Immature natural killer cell (primary cell): ENCODE measurements around the gene ADAMTSL3. TPM values are rescaled to one million over a fixed set of nuclear protein-coding genes. Genes with fewer than 3 reads are reported as not detected.

ENCODE experiments used
- DNase-seq, 3 donors: peaks; one replicate each; pipeline ENCODE4 v3.0.0; 2022; ENCODE audit warnings: mixed read lengths in 1 of 3
- H3K27ac Mint-ChIP-seq, 6 donors: one replicate each; pipeline ENCODE4 v1.8.0; 2020; ENCODE audit warnings: mixed read lengths in 6 of 6, mild to moderate bottlenecking in 5 of 6, inconsistent platforms in 4 of 6, moderate library complexity in 3 of 6
- H3K27me3 Mint-ChIP-seq, 3 donors: one replicate each; pipeline ENCODE4 v1.8.0; 2020 to 2021; ENCODE audit warnings: low read depth in 3 of 3, mild to moderate bottlenecking in 3 of 3, mixed read lengths in 3 of 3, moderate library complexity in 3 of 3, inconsistent platforms in 1 of 3
- H3K36me3 Mint-ChIP-seq, 3 donors: one replicate each; pipeline ENCODE4 v1.8.0; 2020; ENCODE audit warnings: mixed read lengths in 3 of 3, inconsistent platforms in 2 of 3, mild to moderate bottlenecking in 2 of 3
- H3K4me1 Mint-ChIP-seq, 2 donors: one replicate each; pipeline ENCODE4 v1.8.0; 2020; ENCODE audit warnings: inconsistent platforms in 2 of 2, mild to moderate bottlenecking in 2 of 2, mixed read lengths in 2 of 2, moderate library complexity in 1 of 2
- H3K4me3 Mint-ChIP-seq, 5 donors: one replicate each; pipeline ENCODE4 v1.8.0; 2020; ENCODE audit warnings: mild to moderate bottlenecking in 5 of 5, mixed read lengths in 5 of 5, inconsistent platforms in 3 of 5, moderate library complexity in 3 of 5
- H3K9me3 Mint-ChIP-seq, 6 donors: one replicate each; pipeline ENCODE4 v1.8.0; 2020; ENCODE audit warnings: mild to moderate bottlenecking in 6 of 6, mixed read lengths in 6 of 6, inconsistent platforms in 4 of 6, moderate library complexity in 3 of 6
- polyA plus RNA-seq, 3 donors: library from polyadenylated mRNA; unstranded; fragments of 300-500 nt; fragmentation: Illumina TruSeq; gene quantifications; one replicate each; pipeline ENCODE4 v1.2.3, GENCODE V29; 2021

ADAMTSL3 gene
- polyA plus RNA-seq, 3 donors from 2014 or later: not detected

DNA sequence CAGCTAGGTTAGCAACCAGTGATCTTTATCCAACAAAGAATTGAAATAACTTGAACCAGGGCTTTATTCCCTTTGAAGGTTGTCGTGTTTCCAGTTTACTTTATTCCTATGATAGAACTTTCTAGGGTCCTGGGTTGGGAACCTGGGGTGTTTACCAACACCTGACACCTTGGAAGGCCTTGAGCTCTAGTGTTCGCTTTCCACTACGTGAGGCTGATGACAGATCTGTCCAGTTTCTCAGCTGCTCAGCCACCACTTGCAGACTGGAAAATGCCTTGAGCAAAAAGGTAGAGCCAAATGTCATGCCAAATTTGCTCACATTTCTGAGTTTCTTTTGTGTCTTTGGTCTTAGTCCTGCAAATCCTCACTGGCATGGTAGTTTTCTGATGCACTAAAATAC, 227.2 kb downstream of the ADAMTSL3 start:
- Mint-ChIP-seq H3K27me3 (no peaks in the 10 kb centered on the region), H3K9me3 (peaks cover 0 to 2% (median 0%) of the 10 kb centered on the region in 6 donors), H3K4me3 (no peak overlapping the region), H3K36me3 (no peaks in the 10 kb centered on the region), H3K27ac (no peak overlapping the region), H3K4me1 (no peaks in the 10 kb centered on the region)
- no peak for DNase-seq

DNA sequence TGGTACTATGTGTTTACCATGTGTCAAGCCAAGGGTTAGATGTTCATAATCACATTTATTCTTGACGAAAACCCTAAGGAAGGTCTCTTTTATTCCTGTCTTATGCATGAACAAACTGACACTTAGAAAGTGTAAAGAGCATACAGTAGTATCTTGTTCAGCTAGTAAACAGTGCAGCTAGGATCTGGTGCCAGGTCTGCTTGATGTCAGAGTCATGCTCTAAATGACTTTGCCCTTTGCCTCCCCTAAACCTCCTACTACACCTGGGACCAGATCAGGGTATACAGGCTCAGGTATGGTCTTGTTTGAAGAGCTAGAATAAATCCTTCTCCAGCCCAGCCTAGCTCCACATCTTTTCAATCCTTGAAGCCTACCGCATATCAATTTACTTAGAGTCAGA, 232.4 kb downstream of the ADAMTSL3 start:
- no peak overlapping the region for H3K4me3 Mint-ChIP-seq
- no peak overlapping the region for H3K27ac Mint-ChIP-seq
- H3K36me3 Mint-ChIP-seq: no peaks in the 10 kb centered on the region
- DNase-seq: no peak
- H3K27me3 Mint-ChIP-seq: peaks cover 2 to 3% (median 3%) of the 10 kb centered on the region in 3 donors
- no peaks in the 10 kb centered on the region for H3K4me1 Mint-ChIP-seq
- peaks cover 0 to 3% (median 0%) of the 10 kb centered on the region in 6 donors for H3K9me3 Mint-ChIP-seq

DNA sequence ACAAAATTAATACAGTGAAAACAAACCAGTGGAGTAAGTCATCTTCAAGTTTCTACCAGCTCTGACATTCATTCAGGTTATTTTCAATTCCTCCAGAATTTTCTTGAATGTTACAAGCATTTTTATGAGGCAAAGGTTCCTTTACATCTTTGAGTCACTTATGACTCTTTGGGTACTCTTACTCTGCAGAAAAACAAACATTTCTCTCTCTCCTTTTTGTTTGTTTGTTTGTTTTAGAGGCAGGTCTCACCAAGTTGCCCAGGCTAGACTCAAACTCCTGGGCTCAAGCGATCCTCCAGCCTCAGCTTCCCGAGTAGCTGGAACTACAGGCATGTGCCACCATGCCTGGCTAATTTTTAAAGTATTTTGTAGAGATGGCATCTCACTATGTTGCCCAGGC, 233.5 kb downstream of the ADAMTSL3 start:
- no peaks in the 10 kb centered on the region for H3K4me1 Mint-ChIP-seq
- H3K4me3 Mint-ChIP-seq: no peak overlapping the region
- H3K9me3 Mint-ChIP-seq: peaks cover 0 to 3% (median 0%) of the 10 kb centered on the region in 6 donors
- no peak overlapping the region for H3K27ac Mint-ChIP-seq
- DNase-seq: no peak
- no peaks in the 10 kb centered on the region for H3K36me3 Mint-ChIP-seq
- peaks cover 2 to 3% (median 3%) of the 10 kb centered on the region in 3 donors for H3K27me3 Mint-ChIP-seq

DNA sequence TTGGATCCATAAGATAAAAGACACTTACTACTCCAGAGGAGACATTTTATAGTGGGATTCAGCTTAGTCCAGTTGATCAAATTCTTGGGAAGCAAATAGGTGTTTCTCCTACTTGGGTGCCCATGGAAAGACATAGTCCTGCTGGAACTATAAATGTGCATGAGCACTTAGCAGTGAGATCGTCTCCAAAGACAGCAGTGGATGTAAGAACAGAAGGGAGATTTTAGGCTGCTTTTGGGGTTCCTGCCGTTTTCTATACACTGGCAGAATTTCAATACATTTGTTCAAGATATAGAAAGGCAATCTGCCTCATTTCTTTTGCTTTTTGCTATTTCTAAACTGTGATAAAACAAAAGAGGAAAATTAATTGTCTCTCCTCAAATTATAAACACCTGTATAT, 234.0 kb downstream of the ADAMTSL3 start:
- Mint-ChIP-seq H3K27ac (no peak overlapping the region), H3K4me3 (no peak overlapping the region), H3K36me3 (no peaks in the 10 kb centered on the region), H3K27me3 (peaks cover 2 to 3% (median 3%) of the 10 kb centered on the region in 3 donors), H3K9me3 (peaks cover 0 to 3% (median 0%) of the 10 kb centered on the region in 6 donors), H3K4me1 (no peaks in the 10 kb centered on the region)
- no peak for DNase-seq

DNA sequence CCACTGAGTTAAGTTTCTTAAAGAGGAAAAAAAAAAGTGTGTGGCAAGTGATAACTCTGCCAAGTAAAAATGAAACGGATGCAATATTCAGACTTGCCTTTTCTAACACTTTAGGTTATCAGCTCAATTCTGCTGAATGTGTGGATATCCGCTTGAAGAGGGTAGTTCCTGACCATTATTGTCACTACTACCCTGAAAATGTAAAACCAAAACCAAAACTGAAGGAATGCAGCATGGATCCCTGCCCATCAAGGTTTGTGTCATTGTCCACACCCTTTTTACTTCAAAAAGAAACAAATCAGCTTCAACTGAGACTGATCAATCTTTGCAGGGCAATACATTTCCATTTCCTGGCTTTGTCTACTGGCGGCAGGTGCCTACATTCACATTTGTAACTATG, 236.1 kb downstream of the ADAMTSL3 start:
- Mint-ChIP-seq H3K9me3 (peaks cover 0 to 3% (median 0%) of the 10 kb centered on the region in 6 donors), H3K36me3 (no peaks in the 10 kb centered on the region), H3K27me3 (peaks cover 2 to 3% (median 3%) of the 10 kb centered on the region in 3 donors), H3K4me1 (no peaks in the 10 kb centered on the region), H3K4me3 (peak overlapping the region in 1 of 5 donors; percentile 5), H3K27ac (no peak overlapping the region)
- DNase-seq: no peak

DNA sequence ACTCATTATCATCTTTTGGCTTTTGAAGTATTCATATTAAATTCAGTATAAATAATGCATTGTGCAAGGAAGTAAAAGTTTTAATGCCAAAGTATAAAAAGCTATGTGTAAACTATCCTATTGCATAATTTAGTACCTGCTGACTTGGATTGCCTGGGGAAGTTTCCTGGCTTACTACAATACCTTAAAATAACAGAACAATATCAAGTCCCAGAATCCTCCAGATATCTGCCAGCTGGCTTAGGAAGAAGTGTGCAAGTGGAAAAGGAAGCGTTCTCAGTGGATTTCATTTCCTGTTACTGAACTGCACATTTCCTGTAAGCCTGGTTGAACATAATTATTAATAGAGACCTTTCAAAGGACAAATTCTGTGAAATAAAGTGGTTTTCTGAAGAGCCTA, 236.7 kb downstream of the ADAMTSL3 start:
- H3K36me3 Mint-ChIP-seq: no peaks in the 10 kb centered on the region
- peaks cover 0 to 5% (median 0%) of the 10 kb centered on the region in 6 donors for H3K9me3 Mint-ChIP-seq
- no peak for DNase-seq
- H3K27ac Mint-ChIP-seq: no peak overlapping the region
- peaks cover 2 to 3% (median 3%) of the 10 kb centered on the region in 3 donors for H3K27me3 Mint-ChIP-seq
- no peaks in the 10 kb centered on the region for H3K4me1 Mint-ChIP-seq
- H3K4me3 Mint-ChIP-seq: no peak overlapping the region

DNA sequence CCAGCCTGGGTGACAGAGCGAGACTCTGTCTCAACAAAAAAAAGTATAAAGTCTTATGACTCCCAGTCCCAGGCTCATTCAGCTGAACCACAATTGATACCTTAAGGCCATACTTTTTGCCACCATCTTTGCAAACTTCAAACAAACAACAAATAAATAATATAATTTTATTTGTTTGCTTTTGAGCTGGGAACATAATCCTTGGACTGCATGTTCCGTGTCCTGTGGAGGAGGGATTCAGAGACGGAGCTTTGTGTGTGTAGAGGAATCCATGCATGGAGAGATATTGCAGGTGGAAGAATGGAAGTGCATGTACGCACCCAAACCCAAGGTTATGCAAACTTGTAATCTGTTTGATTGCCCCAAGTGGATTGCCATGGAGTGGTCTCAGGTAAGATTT, 238.6 kb downstream of the ADAMTSL3 start:
- no peak for DNase-seq
- Mint-ChIP-seq H3K4me1 (no peaks in the 10 kb centered on the region), H3K27ac (no peak overlapping the region), H3K4me3 (no peak overlapping the region), H3K36me3 (no peaks in the 10 kb centered on the region), H3K27me3 (peaks cover 3 to 4% (median 3%) of the 10 kb centered on the region in 3 donors), H3K9me3 (peaks cover 0 to 5% (median 0%) of the 10 kb centered on the region in 6 donors)

DNA sequence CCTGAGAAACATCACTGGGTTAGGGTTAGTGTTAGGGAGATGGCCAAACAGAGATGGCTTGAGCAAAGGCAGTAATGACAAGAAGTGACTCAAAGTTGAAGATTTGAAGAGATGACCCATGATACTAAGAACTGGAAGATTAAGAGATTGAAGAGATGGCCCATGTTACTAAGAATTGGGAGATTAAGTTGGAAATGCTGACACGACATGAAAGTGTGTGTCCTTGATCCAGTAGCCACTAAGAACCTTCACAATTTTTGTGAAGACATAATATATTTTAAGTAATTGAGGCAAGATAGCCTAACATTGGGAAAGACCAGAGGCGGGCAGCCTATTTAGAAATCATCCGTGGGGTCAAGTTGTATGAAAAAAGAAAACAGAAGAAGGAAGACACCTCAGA, 239.4 kb downstream of the ADAMTSL3 start:
- Mint-ChIP-seq H3K4me3 (no peak overlapping the region), H3K27me3 (peaks cover 3 to 4% (median 3%) of the 10 kb centered on the region in 3 donors), H3K4me1 (no peaks in the 10 kb centered on the region), H3K27ac (no peak overlapping the region), H3K36me3 (no peaks in the 10 kb centered on the region), H3K9me3 (peaks cover 0 to 5% (median 0%) of the 10 kb centered on the region in 6 donors)
- no peak for DNase-seq

DNA sequence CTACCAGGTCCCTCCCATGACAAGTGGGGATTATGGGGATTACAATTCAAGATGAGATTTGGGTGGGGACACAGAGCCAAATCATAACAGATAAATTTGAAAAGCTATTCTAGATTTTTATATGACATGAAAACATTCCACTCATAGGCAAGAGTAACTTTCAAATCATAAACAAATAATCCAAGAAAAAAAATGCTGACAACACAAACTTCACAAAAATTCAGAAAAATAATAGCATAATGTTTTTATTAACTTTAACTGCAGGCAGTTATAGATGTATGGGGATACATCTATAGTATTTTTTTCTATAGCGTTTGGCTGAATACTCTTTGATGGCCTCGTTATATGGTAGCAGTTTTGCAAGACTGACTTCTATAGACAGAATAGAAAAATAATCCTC, 243.1 kb downstream of the ADAMTSL3 start:
- peaks cover 0 to 2% (median 0%) of the 10 kb centered on the region in 3 donors for H3K27me3 Mint-ChIP-seq
- no peaks in the 10 kb centered on the region for H3K4me1 Mint-ChIP-seq

DNA sequence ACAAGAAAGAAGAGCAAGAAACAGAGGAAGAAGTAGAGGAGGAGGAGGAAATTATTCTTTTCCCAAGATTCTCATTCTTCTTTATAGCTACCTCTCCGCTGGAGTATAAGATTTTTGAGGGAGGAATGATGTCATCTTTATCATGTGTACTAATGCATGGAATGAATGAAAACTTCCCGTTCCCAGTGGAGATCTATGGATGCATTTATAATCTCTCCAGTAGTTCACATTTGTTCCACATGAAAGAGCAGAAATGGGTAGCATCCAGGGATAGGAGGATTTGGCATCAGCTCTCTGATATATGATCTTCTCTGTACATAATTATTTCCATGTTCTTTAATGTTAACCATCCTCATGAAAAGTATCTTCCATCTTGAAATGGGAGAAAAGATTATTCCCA, 244.4 kb downstream of the ADAMTSL3 start:
- Mint-ChIP-seq H3K36me3 (no peaks in the 10 kb centered on the region), H3K27me3 (peaks cover 0 to 2% (median 0%) of the 10 kb centered on the region in 3 donors), H3K9me3 (peaks cover 0 to 4% (median 0%) of the 10 kb centered on the region in 6 donors), H3K27ac (no peak overlapping the region), H3K4me1 (no peaks in the 10 kb centered on the region), H3K4me3 (no peak overlapping the region)
- DNase-seq: no peak

More for the DNA sequence above, 243.1 kb downstream of the ADAMTSL3 start:
- H3K9me3 Mint-ChIP-seq: peaks cover 0 to 2% (median 0%) of the 10 kb centered on the region in 6 donors
- H3K4me3 Mint-ChIP-seq: no peak overlapping the region
- no peaks in the 10 kb centered on the region for H3K36me3 Mint-ChIP-seq
- no peak overlapping the region for H3K27ac Mint-ChIP-seq
- no peak for DNase-seq

DNA sequence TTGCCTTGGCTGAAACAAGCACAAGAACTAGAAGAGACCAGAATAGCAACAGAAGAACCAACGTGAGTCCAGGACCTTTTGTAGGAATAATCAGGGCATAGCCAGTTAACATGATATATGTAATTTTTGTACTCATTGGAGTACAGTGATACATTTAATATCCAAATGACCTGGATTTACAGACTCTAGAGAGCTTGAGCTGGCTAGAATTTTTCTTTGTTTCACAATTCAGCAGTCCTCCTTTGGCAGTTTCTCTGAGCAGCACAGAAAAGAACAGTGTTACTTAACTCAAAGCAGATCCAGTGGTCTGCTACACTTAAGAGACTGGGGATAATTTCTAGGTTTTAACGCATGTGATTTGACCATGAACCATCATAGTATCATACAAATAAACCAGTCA, 245.7 kb downstream of the ADAMTSL3 start:
- no peak for DNase-seq
- no peak overlapping the region for H3K4me3 Mint-ChIP-seq
- H3K27me3 Mint-ChIP-seq: peaks cover 0 to 2% (median 0%) of the 10 kb centered on the region in 3 donors
- no peaks in the 10 kb centered on the region for H3K4me1 Mint-ChIP-seq
- H3K9me3 Mint-ChIP-seq: peaks cover 0 to 4% (median 0%) of the 10 kb centered on the region in 6 donors
- no peaks in the 10 kb centered on the region for H3K36me3 Mint-ChIP-seq
- H3K27ac Mint-ChIP-seq: no peak overlapping the region

DNA sequence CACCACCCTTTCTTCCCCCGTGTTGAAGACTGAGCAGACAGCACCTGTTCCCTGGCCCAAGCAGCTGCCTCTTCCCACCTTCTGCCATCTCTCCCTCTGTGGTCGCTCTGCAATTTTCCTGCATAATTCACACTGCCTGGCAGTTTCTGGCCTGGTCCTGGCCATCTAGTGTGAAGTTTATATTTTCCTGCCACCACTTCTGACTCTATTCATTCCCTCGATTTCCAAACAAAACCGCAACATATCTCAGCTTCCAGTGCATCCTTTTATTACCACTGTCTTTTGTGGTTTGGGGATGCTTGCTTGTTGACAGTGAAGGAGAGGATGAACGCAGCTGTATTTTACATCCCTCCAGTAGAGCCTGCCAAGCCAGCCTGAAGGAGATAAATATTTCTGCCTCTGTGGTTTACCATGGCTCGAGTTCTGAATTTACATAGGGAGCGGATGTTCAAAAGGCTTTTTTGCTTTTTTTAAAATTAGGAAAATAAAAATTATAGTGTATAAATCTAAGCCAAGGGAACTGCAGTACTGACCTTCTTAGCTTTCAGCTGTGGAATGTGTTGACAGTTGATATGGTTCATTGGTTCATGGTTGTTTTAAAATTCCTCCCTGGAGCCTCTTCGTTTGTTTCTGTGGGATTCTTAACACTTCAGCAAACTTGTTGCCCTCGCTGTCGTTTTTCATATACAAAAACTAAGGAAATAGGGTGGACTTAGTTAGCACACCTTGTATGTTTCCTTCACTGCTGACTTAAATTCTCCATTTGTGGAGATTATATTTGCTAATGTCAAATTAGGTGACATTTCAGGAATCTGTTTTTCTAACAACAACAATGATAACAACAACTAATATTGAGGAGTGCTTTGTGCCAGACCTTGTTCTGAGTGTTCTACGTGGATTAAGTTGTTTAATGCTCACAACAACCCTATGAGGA, 250.5 kb downstream of the ADAMTSL3 start:
- Mint-ChIP-seq H3K4me1 (no peaks in the 10 kb centered on the region), H3K36me3 (no peaks in the 10 kb centered on the region), H3K27me3 (peaks cover 0 to 2% (median 0%) of the 10 kb centered on the region in 3 donors), H3K4me3 (no peak overlapping the region), H3K27ac (no peak overlapping the region), H3K9me3 (peaks cover 0 to 2% (median 0%) of the 10 kb centered on the region in 6 donors)
- no peak for DNase-seq

DNA sequence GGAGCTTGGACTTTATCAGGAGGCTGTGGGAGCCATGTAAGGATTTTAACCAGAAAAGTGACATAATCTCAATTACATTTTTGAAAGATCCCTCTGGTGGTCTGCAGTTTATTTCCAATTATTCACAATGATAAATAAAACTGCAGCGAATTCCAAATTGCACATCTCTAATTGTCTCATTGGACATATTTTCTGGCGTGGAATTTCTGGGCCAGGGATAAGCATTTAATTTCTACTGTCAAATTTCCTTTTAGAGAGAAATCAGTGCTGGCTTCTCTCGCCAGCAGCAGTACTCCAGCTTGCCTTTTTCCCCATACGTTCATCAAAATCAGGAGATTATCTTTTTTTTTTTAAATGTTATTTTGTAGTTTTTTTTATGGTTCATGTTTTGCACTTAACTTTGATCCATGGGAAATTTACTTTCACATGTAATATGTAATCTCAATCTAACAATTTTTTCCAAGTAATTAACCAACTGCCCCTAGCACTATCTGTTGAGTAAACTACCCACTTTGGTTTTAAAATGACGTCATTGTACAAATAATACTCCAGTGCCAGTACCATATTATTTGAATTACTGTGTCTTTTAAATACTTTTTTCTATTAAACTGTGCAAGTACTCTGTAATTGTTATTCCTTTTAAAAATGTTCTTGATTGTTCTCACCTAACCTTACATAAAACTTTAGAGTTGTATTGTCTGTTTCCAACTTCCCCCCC, 251.8 kb downstream of the ADAMTSL3 start:
- Mint-ChIP-seq H3K4me1 (no peaks in the 10 kb centered on the region), H3K36me3 (no peaks in the 10 kb centered on the region), H3K9me3 (peaks cover 0 to 3% (median 0%) of the 10 kb centered on the region in 6 donors), H3K27me3 (peaks cover 0 to 2% (median 0%) of the 10 kb centered on the region in 3 donors), H3K4me3 (no peak overlapping the region), H3K27ac (no peak overlapping the region)
- no peak for DNase-seq

DNA sequence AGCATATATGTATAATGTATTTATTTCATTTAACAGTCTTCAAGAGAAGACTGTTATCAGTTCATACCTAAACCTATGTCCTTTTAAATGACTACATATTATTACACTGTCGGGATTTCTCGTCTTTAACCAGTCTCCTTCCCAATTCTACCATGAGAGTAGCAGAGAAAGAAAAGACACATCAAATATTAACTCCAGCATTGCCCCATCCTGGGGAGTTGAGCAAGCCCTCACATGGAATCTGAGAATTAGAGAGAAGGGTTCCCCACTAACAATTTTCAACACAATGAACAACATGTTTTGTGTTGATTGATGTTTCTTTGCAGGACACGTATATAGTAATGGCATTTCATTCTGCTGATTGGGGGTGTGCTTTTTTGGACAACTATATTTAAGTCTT, 257.4 kb downstream of the ADAMTSL3 start:
- Mint-ChIP-seq H3K9me3 (peaks cover 0 to 2% (median 0%) of the 10 kb centered on the region in 6 donors), H3K4me1 (no peaks in the 10 kb centered on the region)

More for the DNA sequence above, 257.4 kb downstream of the ADAMTSL3 start:
- DNase-seq: no peak
- H3K4me3 Mint-ChIP-seq: no peak overlapping the region
- H3K36me3 Mint-ChIP-seq: no peaks in the 10 kb centered on the region
- H3K27me3 Mint-ChIP-seq: no peaks in the 10 kb centered on the region
- H3K27ac Mint-ChIP-seq: no peak overlapping the region
